Measurements from ENCODE around the gene CCL17. TPM values are rescaled to one million over a fixed set of nuclear protein-coding genes. Genes with fewer than 3 reads are reported as not detected.

CCL17 gene
- total and polyA plus RNA-seq, 9 of the 15 experiments (the other 6 are each of a cell fraction or from before 2014, with no cell fraction given): not detected

DNA sequence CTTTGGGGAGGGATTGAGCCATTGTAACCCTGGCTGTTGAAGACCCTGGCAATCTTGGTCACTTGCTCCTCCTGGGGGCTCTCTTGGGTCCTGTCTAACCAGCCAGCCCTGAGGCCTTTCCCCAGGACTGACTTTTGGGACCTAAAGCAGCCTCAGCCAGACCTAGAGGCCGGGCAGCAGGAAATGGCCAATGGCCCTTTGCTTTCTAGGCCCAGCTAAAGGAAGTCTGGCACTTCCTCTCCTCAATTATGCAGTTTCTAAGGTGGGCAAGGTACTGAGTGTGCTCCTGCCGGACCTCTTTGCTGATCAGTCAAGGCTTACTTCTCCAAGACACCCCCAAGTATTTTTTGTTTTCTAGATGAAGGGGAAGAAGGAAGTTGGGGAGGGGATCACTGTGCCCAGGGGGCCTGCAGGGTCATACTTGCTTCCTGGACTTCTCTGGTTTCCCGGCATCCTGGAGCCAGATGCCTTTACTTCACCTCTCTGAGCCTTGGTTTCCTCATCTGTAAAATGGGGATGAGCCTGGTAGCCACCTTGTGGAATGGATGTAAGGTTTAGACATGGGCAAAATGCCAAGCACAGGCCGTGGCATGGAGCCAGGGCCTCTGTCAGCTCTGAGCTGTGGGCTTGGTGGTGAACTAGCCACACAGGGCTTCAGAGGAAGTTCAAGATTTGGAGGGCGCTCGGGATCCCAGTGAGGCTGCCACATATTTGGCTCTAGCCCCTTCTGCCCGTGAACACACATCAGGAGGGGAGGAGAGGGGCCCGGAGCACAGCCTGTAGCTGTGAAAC, 23.7 kb upstream of the CCL17 start:
- ChIA-PET POLR2A (interaction anchor here (0.6 to 0.9 kb wide), 4 partner anchors 9 to 856 kb away, joined by 3 to 4 read pairs (median 3); no protein-coding TSS in a partner anchor), CTCF (ENCODE audit: low intra/inter-chr PET ratio) (no interaction called here)
- TF ChIP-seq BCOR (IDR thresholded peaks at IDR 0.05): 0 out of 2 replicates have a peak, but pooled peaks have one; percentile 27
- TF ChIP-seq GABPB1 (CRISPR knock-in tag; IDR thresholded peaks at IDR 0.05): no peak
- peak; percentile 77 for TF ChIP-seq NFIC (IDR thresholded peaks at IDR 0.05)
- peak; percentile 62 for TF ChIP-seq RBM25 (IDR thresholded peaks at IDR 0.05; ENCODE audit: low read depth, low read length, severe bottlenecking)
- FAIRE-seq: no peak
- H3K4me3 ChIP-seq: no peak overlapping the region
- DNase-seq (ENCODE audit: extremely low read depth in 1 of 4, low spot score in 3 of 4): no peak
- intact Hi-C loops (cut with micrococcal nuclease): no loop called here
- H3K27ac ChIP-seq (ENCODE audit: extremely low read depth, low read depth, low read length): no peak overlapping the region
- H3K9me3 ChIP-seq (replicated peaks; ENCODE audit: control insufficient read depth, insufficient read depth, low read depth, low read length): no peaks in the 10 kb centered on the region
- no peaks in the 10 kb centered on the region for H3K79me2 ChIP-seq (ENCODE audit: control insufficient read depth, insufficient read depth, low read length)
- H3K27me3 ChIP-seq (ENCODE audit: control insufficient read depth in 2 of 2, insufficient read depth in 2 of 2, low read length in 2 of 2): peaks cover 20 to 61% of the 10 kb centered on the region in 2 experiments; a peak in 4 of 5 replicates
- H3K4me1 ChIP-seq (replicated peaks in 1 of 2; ENCODE audit: control insufficient read depth in 2 of 2, insufficient read depth in 2 of 2, low read length in 2 of 2): peaks cover 0 to 10% of the 10 kb centered on the region in 2 experiments; a peak in 2 of 5 replicates
- in situ Hi-C loops (cut with MboI): no loop called here
- WGBS (ENCODE audit: insufficient coverage, low coverage, missing lambda C conversion rate): 5% methylated on average over 8 of the region's 8 CpGs
- H3K9ac ChIP-seq (ENCODE audit: insufficient read depth in 1 of 2, low read depth in 2 of 2, low read length in 2 of 2): no peak overlapping the region
- no peaks in the 10 kb centered on the region for H3K9me1 ChIP-seq (ENCODE audit: control insufficient read depth, insufficient read depth, low read length)
- no TSS peak for BruUV-seq (replicated peaks)
- ATAC-seq: no peak
- 0 out of 2 replicates have a peak, but pooled peaks cover 3% of the 10 kb centered on the region for H4K20me1 ChIP-seq (replicated peaks; ENCODE audit: control insufficient read depth, insufficient read depth, low read length)
- no peak overlapping the region for H3K4me2 ChIP-seq (ENCODE audit: insufficient read depth, low read length)
- H2AFZ ChIP-seq (ENCODE audit: low read depth, low read length): no peak overlapping the region
- H3K36me3 ChIP-seq (ENCODE audit: control insufficient read depth, insufficient read depth, low read length): no peaks in the 10 kb centered on the region
